Measurements from ENCODE around the gene LSAMP. TPM values are rescaled to one million over a fixed set of nuclear protein-coding genes. Genes with fewer than 3 reads are reported as not detected.

LSAMP gene
- polyA plus RNA-seq, 1 donor from 2014 or later: 0.94 TPM

GRCh38 chr3:116405231-116405630, 40.1 kb downstream of the LSAMP start:
- Mint-ChIP-seq H3K4me1 (no peaks in the 10 kb centered on the region), H3K27me3 (peaks cover 1% of the 10 kb centered on the region), H3K4me3 (no peak overlapping the region), H3K36me3 (no peaks in the 10 kb centered on the region), H3K27ac (no peak overlapping the region), H3K9me3 (peaks cover 0 to 2% (median 0%) of the 10 kb centered on the region in 3 donors)

GRCh38 chr3:116399701-116400226, 45.5 kb downstream of the LSAMP start:
- Mint-ChIP-seq H3K4me3 (no peak overlapping the region), H3K27me3 (no peaks in the 10 kb centered on the region), H3K27ac (no peak overlapping the region), H3K4me1 (no peaks in the 10 kb centered on the region), H3K9me3 (peaks cover 0 to 2% (median 2%) of the 10 kb centered on the region in 3 donors), H3K36me3 (no peaks in the 10 kb centered on the region)

GRCh38 chr3:116394365-116394764, 50.9 kb downstream of the LSAMP start:
- Mint-ChIP-seq H3K27ac (no peak overlapping the region), H3K4me3 (no peak overlapping the region), H3K27me3 (no peaks in the 10 kb centered on the region), H3K4me1 (no peaks in the 10 kb centered on the region), H3K9me3 (peaks cover 0 to 6% (median 3%) of the 10 kb centered on the region in 3 donors), H3K36me3 (no peaks in the 10 kb centered on the region)

DNA sequence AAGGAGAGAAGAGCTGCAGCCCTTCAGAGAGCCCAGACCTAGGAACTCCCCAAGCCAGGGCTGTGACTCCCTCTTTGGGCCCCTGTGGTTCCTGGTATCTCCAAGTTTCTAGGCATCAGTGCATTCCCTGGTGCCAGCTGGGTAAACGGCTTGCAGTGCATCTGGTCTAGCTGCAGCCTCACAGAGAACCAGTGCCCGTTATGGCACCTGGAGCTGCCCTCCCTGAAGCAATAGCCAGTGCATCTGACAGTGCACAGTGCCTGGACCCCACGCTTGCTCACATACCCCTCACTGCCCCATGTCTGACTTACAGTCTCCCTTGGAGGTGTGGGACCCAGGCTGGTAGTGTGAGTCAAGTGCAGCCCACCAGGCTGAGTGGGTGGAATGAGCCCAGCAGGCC, 52.1 kb downstream of the LSAMP start:
- no peak overlapping the region for H3K27ac Mint-ChIP-seq
- H3K4me1 Mint-ChIP-seq: no peaks in the 10 kb centered on the region
- no peaks in the 10 kb centered on the region for H3K27me3 Mint-ChIP-seq
- peaks cover 0 to 6% (median 3%) of the 10 kb centered on the region in 3 donors for H3K9me3 Mint-ChIP-seq
- H3K4me3 Mint-ChIP-seq: no peak overlapping the region
- no peaks in the 10 kb centered on the region for H3K36me3 Mint-ChIP-seq

DNA sequence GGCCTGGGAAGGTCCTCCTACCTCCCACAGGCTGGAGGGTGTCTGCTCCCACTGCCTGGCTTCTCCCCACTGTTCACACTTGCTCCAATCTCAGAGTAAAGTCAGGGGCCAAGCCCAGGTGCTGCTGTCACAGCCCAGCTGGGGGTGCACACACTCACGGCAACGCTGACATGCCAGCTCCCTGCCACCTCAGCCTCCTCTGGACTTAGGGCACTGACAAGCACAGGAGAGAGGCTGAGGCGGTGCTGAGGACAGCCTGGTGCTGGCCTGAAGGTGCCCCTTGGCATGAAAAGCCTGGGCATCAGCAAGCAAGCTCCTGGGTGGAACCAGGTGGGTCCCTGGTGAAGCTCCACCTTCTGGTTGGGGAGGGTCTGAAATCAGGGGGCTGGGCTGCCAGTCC, 53.0 kb downstream of the LSAMP start:
- Mint-ChIP-seq H3K4me1 (no peaks in the 10 kb centered on the region), H3K27ac (no peak overlapping the region), H3K9me3 (peaks cover 0 to 6% (median 3%) of the 10 kb centered on the region in 3 donors), H3K27me3 (no peaks in the 10 kb centered on the region), H3K4me3 (no peak overlapping the region), H3K36me3 (no peaks in the 10 kb centered on the region)

DNA sequence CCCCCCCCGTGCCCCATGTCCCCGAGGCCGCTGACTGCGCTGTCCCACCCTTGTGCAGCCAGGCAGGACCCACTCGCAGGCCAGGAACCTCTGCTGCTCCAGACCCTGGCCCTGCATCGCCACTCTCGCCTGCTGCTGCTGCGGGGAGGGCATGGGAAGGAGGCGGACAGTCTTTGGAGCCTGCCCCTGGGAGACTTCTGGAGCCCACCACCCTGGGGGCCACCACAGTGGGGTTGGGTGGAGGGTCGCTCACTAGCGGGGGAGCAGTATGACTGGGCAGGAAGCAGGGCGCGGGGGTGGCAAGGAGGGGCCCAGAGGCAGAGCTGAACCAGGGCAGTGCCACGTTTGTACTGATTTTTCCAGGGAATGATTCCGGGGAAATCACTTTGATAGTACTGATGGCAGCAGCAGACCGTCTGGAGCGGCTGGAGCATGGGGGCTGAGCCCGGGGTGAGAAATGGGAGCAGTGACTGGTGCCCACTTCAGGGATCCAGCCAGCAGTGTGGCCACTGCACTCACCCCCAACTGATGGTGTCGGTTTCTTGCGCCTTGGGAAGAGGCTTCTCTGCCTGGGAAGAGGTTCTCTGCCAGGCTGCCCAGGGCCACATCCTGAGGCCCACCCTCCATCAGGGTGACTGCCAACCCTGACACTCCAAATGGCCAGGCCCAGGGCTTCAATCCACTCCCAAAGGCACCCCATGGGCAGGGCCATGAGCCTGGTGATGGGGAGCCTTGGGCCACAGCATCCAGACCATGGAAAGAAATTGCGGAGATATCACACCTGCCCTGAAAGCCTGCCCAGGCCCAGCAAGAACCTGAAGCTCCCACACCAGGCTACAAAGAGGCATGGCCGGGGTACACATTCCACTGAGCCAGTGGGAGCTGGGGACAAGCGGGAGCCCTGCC, 53.7 kb downstream of the LSAMP start:
- Mint-ChIP-seq H3K36me3 (no peaks in the 10 kb centered on the region), H3K4me1 (no peaks in the 10 kb centered on the region), H3K27me3 (no peaks in the 10 kb centered on the region), H3K27ac (no peak overlapping the region), H3K9me3 (peaks cover 0 to 6% (median 3%) of the 10 kb centered on the region in 3 donors), H3K4me3 (no peak overlapping the region)

DNA sequence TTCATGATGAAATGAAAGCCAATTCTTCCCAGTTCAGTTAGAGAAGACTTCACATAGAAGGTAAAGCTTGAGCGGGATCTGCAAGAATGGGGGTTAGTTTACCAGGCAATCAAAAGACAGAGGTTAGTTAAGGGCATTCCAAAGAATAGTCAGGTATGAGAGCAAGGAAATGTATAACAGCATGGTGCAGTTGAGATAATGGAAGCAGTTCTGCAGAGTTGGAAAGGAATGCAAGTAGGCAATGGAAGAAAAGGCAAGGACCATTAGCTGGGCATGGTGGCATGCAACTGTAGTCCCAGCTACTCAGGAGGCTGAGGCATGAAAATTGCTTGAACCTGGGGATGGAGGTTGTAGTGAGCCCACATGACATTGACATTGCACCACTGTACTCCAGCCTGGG, 55.0 kb downstream of the LSAMP start:
- H3K27ac Mint-ChIP-seq: no peak overlapping the region
- H3K36me3 Mint-ChIP-seq: no peaks in the 10 kb centered on the region
- H3K4me3 Mint-ChIP-seq: peak overlapping the region in 1 of 4 donors; percentile 7
- H3K9me3 Mint-ChIP-seq: peaks cover 0 to 6% (median 3%) of the 10 kb centered on the region in 3 donors
- H3K27me3 Mint-ChIP-seq: no peaks in the 10 kb centered on the region
- H3K4me1 Mint-ChIP-seq: no peaks in the 10 kb centered on the region

DNA sequence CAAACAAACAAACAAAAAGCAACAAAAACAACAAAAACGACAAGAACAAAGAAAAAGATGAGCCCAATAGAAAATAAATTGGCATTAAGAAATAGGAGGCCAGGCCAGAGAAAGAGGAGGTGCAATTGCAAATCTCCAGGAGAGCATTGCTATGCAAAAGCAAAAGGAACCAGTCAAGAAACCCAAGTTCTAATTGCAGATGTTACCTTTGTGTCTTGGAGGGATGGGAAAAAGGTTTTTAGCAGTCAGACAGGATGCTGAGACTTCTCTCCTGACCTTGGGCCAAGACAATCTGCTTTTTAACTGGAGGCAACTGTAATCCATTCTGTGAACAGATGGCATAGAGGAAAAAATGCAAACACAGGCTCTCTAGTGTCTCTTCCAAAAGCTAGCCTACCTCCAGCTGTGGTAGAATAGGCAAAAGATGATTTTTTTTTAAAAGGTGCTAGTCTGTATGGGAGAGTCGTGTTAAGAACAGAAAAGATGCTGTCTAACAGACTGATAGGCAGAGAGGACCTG, 56.4 kb downstream of the LSAMP start:
- Mint-ChIP-seq H3K4me1 (no peaks in the 10 kb centered on the region), H3K27ac (no peak overlapping the region), H3K36me3 (no peaks in the 10 kb centered on the region), H3K4me3 (no peak overlapping the region), H3K9me3 (peaks cover 0 to 6% (median 3%) of the 10 kb centered on the region in 3 donors), H3K27me3 (no peaks in the 10 kb centered on the region)

GRCh38 chr3:116386168-116386567, 59.1 kb downstream of the LSAMP start:
- Mint-ChIP-seq H3K4me1 (no peaks in the 10 kb centered on the region), H3K4me3 (no peak overlapping the region), H3K36me3 (no peaks in the 10 kb centered on the region), H3K9me3 (peaks cover 0 to 7% (median 3%) of the 10 kb centered on the region in 3 donors), H3K27me3 (no peaks in the 10 kb centered on the region), H3K27ac (no peak overlapping the region)

DNA sequence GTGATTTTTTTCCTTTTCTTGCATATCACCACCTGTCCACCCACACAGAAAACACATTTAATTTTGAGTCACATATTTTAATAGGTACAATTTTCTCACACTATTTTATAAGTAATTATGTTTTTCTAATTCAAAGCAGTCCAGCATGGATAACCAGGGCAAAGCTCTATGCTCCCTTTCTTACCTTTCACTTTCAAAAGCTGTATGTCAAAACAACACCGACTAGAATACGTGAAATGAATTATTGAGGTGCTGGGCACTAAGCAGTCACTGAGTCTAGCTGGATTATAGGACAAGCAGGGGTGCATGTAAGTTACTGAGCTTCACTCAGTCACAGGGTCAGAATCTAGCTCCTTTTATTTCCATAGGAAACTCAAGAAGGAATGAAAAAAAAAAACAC, 60.6 kb downstream of the LSAMP start:
- Mint-ChIP-seq H3K27me3 (no peaks in the 10 kb centered on the region), H3K36me3 (peaks cover 2% of the 10 kb centered on the region), H3K4me1 (no peaks in the 10 kb centered on the region), H3K4me3 (no peak overlapping the region), H3K27ac (no peak overlapping the region), H3K9me3 (peaks cover 0 to 4% (median 2%) of the 10 kb centered on the region in 3 donors)

DNA sequence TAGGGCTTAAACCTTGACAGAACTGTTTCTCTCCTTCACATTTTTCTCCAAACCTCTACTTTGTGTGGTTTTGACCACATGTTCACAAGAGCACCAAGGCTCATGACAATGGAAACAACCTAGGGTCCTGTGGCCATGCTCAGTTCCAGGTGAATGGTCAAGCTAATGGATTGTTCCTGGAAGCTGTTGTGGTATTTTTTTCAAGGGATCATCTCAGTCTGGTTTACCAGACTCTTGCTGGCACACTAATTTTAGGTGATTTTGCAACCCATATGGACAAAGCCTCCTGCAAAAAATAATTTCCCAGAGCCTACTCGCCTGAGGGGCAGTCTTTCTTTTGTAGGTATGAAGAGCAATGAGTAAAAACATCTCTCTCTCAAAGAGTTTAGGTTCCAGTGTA, 67.2 kb downstream of the LSAMP start:
- H3K27me3 Mint-ChIP-seq: no peaks in the 10 kb centered on the region
- H3K27ac Mint-ChIP-seq: no peak overlapping the region
- H3K9me3 Mint-ChIP-seq: peaks cover 0 to 2% (median 2%) of the 10 kb centered on the region in 3 donors
- H3K36me3 Mint-ChIP-seq: peaks cover 2% of the 10 kb centered on the region
- peaks cover 0 to 1% (median 0%) of the 10 kb centered on the region in 3 donors for H3K4me1 Mint-ChIP-seq
- H3K4me3 Mint-ChIP-seq: no peak overlapping the region

- H3K4me1 Mint-ChIP-seq: peaks cover 0 to 1% (median 0%) of the 10 kb centered on the region in 3 donors
- peaks cover 0 to 2% (median 2%) of the 10 kb centered on the region in 3 donors for H3K9me3 Mint-ChIP-seq
- no peak overlapping the region for H3K4me3 Mint-ChIP-seq
- H3K36me3 Mint-ChIP-seq: no peaks in the 10 kb centered on the region
- H3K27ac Mint-ChIP-seq: no peak overlapping the region
- no peaks in the 10 kb centered on the region for H3K27me3 Mint-ChIP-seq
Measured at GRCh38 chr3:116374901-116375300, 70.4 kb downstream of the LSAMP start.

- no peak overlapping the region for H3K27ac Mint-ChIP-seq
- no peaks in the 10 kb centered on the region for H3K27me3 Mint-ChIP-seq
- no peaks in the 10 kb centered on the region for H3K36me3 Mint-ChIP-seq
- H3K4me3 Mint-ChIP-seq: no peak overlapping the region
- peaks cover 0 to 2% (median 1%) of the 10 kb centered on the region in 3 donors for H3K9me3 Mint-ChIP-seq
- no peaks in the 10 kb centered on the region for H3K4me1 Mint-ChIP-seq
Measured at GRCh38 chr3:116367761-116368395, 77.4 kb downstream of the LSAMP start.

DNA sequence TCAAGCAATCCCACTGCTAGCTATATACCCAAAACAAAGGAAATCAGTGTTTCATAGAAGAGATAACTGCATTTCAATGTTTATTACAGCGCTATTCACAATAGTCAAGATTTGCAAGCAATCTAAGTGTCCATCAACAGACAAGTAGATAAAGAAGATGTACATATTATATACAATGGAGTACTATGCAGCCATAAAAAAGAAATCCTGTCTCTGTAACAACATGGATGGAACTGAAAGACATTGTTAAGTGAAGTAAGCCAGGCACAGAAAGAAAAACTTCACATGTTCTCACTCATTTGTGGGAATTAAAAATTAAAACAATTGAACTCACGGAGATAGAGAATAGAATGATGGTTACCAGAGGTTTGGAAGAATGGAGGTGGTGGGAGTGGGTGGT, 89.2 kb downstream of the LSAMP start:
- no peak overlapping the region for H3K27ac Mint-ChIP-seq
- H3K4me1 Mint-ChIP-seq: no peaks in the 10 kb centered on the region
- H3K4me3 Mint-ChIP-seq: no peak overlapping the region
- H3K36me3 Mint-ChIP-seq: no peaks in the 10 kb centered on the region
- peaks cover 0 to 4% (median 2%) of the 10 kb centered on the region in 3 donors for H3K9me3 Mint-ChIP-seq
- H3K27me3 Mint-ChIP-seq: no peaks in the 10 kb centered on the region

- Mint-ChIP-seq H3K27ac (no peak overlapping the region), H3K4me3 (no peak overlapping the region), H3K9me3 (peaks cover 0 to 4% (median 2%) of the 10 kb centered on the region in 3 donors), H3K27me3 (no peaks in the 10 kb centered on the region), H3K4me1 (no peaks in the 10 kb centered on the region), H3K36me3 (no peaks in the 10 kb centered on the region)
Measured at GRCh38 chr3:116354382-116354781, 90.9 kb downstream of the LSAMP start.

Measured in IgD-negative memory B cell (primary cell).